NCI-H345 treated with DMSO at 0.1 percent for 48 hours (cell line): ENCODE measurements around the gene PCLO.
"Not testable (repeated sequence)": the region's sequence is repeated elsewhere in the genome, so short reads cannot be mapped to it uniquely, and the experiment has no call there.

ENCODE experiments used
- DNase-seq: peaks from one replicate; lab custom pipeline; 2025; ENCODE audit not compliant: unreplicated experiment; lab: John Stamatoyannopoulos, UW

The PCLO gene

DNA sequence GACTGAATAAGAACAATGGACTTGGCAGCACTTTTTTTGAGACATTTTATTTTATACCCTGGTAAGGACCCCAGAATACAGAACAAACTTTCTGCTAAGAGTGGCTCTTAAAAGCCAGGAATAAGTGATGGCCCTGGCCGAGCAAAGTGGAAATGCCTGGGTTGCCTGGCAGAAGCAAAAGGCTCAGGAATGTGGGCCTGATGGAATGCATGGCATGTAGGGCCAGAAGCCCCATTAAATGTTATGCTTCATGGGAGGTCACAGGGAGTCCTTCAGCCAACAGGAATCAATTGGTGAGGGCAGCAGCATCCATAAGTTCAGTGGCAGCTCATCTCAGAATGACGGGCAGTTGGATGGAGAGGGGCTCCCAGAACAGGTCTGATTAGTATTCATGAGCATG is 417.6 kb downstream of the PCLO start:
- DNase-seq, result no peak

DNA sequence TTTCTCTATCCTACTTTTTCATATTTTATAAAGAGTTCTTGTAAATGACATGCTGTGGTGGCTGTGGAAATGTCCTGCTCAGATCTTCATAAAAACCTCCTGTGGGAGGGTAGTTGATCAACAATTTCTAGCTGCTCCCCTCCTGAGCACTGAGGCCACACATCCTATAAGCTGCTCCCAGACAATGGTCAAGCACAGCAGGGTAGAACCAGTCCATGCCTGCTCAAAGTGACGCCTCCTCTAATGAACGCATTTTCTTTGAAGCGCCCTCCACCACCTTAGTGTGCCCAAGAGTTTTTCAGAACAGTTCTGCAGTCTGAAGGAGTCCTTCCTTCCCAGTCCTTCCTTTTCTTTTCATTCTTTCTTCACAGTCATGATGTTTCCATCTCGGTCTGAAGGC is 420.5 kb downstream of the PCLO start:
- no peak for DNase-seq

DNA sequence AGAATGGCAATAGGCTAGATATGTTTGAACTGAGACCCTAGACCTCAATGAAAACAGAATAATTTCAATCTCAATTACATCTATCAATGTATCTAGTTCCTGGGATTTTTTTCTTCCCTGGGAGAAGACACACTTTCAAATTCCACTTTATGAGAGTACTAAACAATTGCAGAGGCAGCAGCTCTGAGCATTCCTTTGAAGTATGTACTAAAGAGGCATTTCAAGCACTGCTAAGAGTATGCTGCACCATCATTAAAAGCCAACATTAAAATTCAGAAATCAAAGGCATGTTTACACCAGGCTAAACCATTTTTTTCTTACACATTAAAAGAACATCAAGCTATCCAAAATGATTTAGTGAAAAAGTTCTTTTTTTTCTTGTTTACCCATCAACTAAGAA is 421.2 kb downstream of the PCLO start:
- no peak for DNase-seq

GRCh38 chr7:82740246-82740848 is 422.3 kb downstream of the PCLO start:
- DNase-seq, result peak; percentile 12

- no peak for DNase-seq
Observed at GRCh38 chr7:82736633-82737032, 426.1 kb downstream of the PCLO start.

DNA sequence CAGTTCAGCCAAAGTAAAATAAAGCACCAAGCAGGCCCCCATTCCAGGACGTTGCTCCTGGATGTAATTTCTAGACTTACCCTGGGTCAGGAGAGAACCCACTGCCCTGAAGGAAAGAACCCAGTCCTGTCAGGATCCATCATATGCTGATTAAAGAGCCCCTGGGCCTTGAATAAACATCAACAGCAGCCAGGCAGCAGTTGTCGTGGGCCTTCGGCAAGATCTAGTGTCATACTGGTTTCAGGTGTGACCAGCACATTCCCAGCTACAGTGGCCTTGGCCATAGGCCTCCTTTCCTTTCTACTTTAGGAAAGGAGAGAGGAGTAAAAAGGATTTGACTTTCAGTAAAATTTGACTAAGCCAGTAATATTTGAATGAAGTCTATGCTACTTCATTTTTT is 430.0 kb downstream of the PCLO start:
- no peak for DNase-seq

DNA sequence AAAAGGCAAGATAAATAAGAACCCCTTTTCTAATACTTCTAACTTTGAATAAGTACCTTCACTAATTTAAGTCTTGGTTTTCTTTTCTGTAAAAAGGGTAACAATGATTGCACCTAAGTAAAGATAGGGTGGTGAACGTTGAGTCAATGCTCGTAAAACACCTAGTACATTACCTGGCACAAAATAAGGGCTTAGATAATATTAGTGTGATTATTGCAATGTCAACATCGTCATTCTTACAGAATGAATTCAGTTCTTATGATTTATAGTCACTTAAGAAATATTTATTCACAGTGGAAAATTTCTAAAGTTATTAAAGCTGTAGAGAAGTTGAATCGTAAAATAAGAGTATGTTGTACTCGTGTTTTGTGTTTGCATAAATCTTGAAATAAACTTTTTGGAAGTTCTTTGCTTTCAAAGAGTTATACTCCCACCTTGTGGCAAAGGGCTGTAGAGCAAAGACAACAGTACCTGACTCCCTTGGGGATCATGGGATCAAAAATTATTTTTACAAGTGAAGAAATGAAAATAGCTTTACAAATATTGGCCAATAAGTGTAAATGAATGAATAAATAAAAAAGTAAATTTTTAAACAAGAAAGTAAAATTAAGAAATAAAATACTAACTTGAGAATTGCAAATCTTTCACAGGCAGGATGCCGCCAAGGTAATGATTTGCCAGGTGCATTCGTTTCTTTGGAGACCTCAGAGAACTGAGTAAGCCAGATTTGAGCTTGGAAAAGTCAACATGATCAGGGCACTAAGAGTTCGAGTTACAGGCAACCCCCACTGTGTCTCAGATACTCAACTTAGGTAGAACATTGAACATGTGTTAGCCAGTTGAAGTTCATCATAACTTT is 433.3 kb downstream of the PCLO start:
- peak; percentile 8 for DNase-seq

- DNase-seq, result no peak
Observed at GRCh38 chr7:82726038-82726800, 436.5 kb downstream of the PCLO start.

- no peak for DNase-seq
Observed at GRCh38 chr7:82723411-82723810, 439.3 kb downstream of the PCLO start.

- DNase-seq, result no peak
Observed at GRCh38 chr7:82722946-82723345, 439.7 kb downstream of the PCLO start.

DNA sequence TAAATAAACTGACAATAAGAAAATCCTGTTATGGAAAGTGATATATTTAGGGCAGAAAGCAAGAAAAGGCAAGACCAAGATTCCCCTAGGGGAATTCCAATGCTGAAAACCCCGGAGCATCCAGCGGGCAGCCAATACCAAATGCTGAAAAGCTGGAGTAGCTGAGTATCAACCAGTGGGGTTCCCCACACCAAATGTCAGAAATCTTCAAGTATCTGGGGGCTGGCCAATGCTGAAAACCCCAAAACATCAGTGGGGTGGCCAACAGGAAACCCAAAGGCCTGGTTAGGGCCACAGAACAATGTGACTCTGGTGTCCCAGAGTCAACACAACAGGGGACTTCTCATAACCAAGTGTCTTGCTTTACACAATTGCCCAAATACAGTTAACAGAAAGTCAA is 447.3 kb downstream of the PCLO start:
- DNase-seq, result no peak

DNA sequence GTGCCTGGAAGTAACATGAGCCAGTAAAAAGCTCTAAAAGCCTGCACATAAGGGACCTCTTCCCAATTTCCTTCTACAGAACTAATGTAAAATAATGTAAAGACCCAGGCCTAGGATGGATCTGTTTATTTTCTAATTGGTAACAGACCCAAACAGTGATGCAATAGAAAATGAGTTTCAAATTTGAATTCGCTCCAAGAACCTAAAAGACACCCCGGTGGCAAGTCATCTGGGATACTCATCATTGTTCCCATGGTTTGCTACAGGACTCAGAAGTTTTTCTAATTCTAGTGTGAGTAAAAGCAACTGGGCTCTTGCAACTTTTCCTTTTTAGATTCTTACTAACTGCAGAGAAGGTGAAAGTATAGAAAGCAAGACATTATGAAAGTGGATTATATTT is 447.8 kb downstream of the PCLO start:
- no peak for DNase-seq

DNA sequence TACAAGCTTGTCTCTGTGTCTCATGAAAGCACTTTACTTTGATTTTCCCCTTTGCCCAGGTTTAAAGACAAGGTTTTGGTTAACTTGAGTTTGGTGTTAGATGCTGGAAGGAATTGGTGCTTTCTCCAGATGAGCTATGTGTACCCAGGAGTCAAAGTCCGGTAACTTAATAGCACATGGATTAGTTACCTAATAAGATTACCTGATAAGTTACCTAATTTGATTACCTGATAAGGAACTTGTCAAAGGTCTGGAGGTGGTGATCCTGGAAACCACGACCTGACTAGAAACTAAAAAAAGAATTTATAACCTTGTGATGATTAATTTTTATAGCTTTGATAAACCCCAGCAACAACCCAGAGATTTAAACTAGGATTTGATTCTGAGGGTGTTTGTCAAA is 449.2 kb downstream of the PCLO start:
- DNase-seq, result no peak

DNA sequence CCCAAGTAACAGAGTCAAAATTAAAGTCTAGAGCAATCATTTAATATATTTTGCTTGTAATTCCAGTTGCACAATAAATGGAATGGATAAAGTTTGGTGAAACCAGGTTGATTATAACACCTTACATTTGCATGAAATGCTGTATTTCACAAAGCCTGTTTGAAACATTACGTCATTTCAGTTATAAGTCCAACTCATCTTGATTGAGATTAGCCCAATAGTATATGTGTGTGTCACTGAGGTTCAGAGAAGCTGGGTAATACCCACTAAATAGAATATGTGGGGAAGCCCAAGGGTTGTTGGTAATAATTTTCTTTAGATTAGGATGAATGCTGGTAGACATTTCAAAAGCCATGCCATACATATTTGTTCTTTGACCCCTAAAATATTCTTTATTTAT is 456.3 kb downstream of the PCLO start:
- DNase-seq, result not testable (repeated sequence)

DNA sequence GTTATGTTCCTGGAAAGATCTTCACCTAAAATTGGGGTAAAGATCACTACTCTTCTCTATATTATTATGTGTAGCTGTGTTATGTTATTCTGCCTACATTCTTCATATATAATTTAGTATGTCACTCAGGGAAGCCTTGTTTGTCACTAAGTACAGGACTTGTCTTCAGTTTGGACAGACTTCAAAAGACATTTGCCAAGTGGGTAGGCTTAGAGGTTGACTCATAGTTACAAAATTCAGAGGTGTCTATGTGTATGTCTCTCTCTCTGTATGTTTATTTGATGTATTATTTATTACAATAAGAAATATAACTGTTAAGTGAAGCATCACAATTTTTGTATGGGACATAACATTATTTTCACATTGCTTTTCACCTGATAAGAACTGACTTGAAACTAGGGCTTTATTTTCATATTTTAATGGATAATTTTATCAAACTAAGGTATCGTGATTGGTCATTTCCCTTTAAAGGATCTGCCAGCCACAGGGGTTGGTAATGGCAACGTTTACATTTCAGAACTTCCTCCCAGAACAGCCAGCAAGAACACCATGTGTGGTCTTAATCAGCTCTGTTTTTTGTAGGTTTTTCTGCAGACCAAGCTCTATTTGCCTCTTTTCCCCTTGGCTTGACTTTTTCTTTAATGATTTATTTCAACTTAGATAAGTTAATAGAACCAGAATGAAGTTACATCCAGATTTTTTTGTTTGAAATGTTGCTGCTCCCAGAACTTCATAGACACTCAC is 457.0 kb downstream of the PCLO start:
- no peak for DNase-seq

DNA sequence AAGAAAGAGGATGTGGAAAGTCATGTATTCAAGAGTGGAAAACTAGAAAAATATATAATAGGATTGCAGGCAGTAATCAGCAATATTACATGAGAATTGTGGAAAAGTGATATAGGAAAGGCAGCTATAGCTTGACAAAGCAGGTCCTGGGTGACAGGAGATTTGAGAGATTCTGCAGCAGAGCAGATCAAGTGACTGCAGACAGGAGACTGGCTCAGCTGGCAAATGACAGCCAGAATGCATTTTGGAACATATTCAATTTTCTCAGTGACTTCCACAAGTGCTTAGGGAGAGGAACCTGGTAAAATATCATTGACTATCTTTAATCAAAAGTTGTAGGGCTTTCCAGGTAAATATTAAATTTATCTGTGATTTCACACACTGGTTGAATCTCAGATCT is 458.6 kb downstream of the PCLO start:
- DNase-seq, result no peak
